HL-60 (cell line): ENCODE data around the gene DRC3.

Experiments used
- DNase-seq, 2 experiments: peaks; one replicate each; pipeline ENCODE4 v3.0.0-alpha.2; 2010 to 2020; ENCODE audit warnings: low read depth in 1 of 2, low spot score in 1 of 2
- H3K27ac ChIP-seq: fragments of 250-450 bp; sonication (Bioruptor Pico); replicated peaks from 2 replicates; pipeline ENCODE4 v1.5.1; 2020; ENCODE audit warnings: mild to moderate bottlenecking, moderate library complexity
- H3K27me3 ChIP-seq: fragments of 250-450 bp; sonication (Bioruptor Pico); 2 replicates; pipeline ENCODE4 v1.5.1; 2021; ENCODE audit warnings: mild to moderate bottlenecking, moderate library complexity; ENCODE audit not compliant: insufficient read depth, poor library complexity, severe bottlenecking
- H3K4me3 ChIP-seq: replicated peaks from 2 replicates; pipeline ENCODE4 v1.5.1; 2011; ENCODE audit warnings: mild to moderate bottlenecking, control low read depth, low read length; ENCODE audit not compliant: insufficient read depth
- CTCF ChIP-seq: IDR thresholded peaks from one replicate; pipeline ENCODE4 v1.5.1; 2011; ENCODE audit warnings: low read length, control low read depth, inconsistent platforms; ENCODE audit not compliant: insufficient read depth
- GABPA ChIP-seq: IDR thresholded peaks from 2 replicates; pipeline ENCODE4 v1.6.1; 2012; ENCODE audit warnings: low read depth
- POLR2AphosphoS5 ChIP-seq: IDR thresholded peaks from 2 replicates; pipeline ENCODE4 v1.6.1; 2012; ENCODE audit warnings: low read depth
- REST ChIP-seq: IDR thresholded peaks from 2 replicates; pipeline ENCODE4 v1.6.1; 2012; ENCODE audit warnings: low read depth; ENCODE audit not compliant: insufficient replicate concordance
- SPI1 ChIP-seq: IDR thresholded peaks from 2 replicates; pipeline ENCODE4 v1.6.1; 2012; ENCODE audit warnings: low read depth, mild to moderate bottlenecking, borderline replicate concordance

Gene DRC3

GRCh38 chr17:18044609-18045008 is 71.9 kb downstream of the DRC3 start:
- DNase-seq: no peak
- H3K27me3 ChIP-seq: no peaks in the 10 kb centered on the region
- H3K27ac ChIP-seq: no peak overlapping the region
- TF ChIP-seq SPI1 (no peak), REST (no peak), POLR2AphosphoS5 (no peak), GABPA (no peak), CTCF (no peak)
- no peak overlapping the region for H3K4me3 ChIP-seq

- DNase-seq: no peak
- H3K27me3 ChIP-seq: no peaks in the 10 kb centered on the region
- peak; percentile 78 for TF ChIP-seq SPI1
- TF ChIP-seq POLR2AphosphoS5: no peak
- H3K27ac ChIP-seq: no peak overlapping the region
- H3K4me3 ChIP-seq: no peak overlapping the region
Observed at GRCh38 chr17:18045691-18046350, 73.2 kb downstream of the DRC3 start.

GRCh38 chr17:18055597-18055996 is 82.9 kb downstream of the DRC3 start:
- H3K27me3 ChIP-seq: no peaks in the 10 kb centered on the region
- H3K27ac ChIP-seq: peak overlapping the region; percentile 45; the same call in 1 of the 2 replicates
- no peak for DNase-seq
- TF ChIP-seq GABPA (no peak), CTCF (no peak), REST (no peak), SPI1 (no peak), POLR2AphosphoS5 (no peak)
- no peak overlapping the region for H3K4me3 ChIP-seq

- H3K27me3 ChIP-seq: no peaks in the 10 kb centered on the region
- DNase-seq: no peak
- no peak overlapping the region for H3K4me3 ChIP-seq
- no peak for TF ChIP-seq SPI1
- TF ChIP-seq REST: no peak
- TF ChIP-seq CTCF: no peak
- no peak for TF ChIP-seq POLR2AphosphoS5
- TF ChIP-seq GABPA: no peak
- peak overlapping the region; percentile 45 for H3K27ac ChIP-seq
Observed at GRCh38 chr17:18056214-18056613, 83.6 kb downstream of the DRC3 start.
